Stimulated activated CD8-positive, alpha-beta memory T cell treated with anti-CD3 and anti-CD28 coated beads, Interleukin-7, amount 100 ng/mL, for 4 hours (primary cell): ENCODE measurements around the gene NAT14.

Experiments
- DNase-seq, 2 donors: peaks; one replicate each; pipeline ENCODE4 v3.0.0-alpha.2; 2020; ENCODE audit warnings: low read depth in 2 of 2

NAT14 gene

DNA sequence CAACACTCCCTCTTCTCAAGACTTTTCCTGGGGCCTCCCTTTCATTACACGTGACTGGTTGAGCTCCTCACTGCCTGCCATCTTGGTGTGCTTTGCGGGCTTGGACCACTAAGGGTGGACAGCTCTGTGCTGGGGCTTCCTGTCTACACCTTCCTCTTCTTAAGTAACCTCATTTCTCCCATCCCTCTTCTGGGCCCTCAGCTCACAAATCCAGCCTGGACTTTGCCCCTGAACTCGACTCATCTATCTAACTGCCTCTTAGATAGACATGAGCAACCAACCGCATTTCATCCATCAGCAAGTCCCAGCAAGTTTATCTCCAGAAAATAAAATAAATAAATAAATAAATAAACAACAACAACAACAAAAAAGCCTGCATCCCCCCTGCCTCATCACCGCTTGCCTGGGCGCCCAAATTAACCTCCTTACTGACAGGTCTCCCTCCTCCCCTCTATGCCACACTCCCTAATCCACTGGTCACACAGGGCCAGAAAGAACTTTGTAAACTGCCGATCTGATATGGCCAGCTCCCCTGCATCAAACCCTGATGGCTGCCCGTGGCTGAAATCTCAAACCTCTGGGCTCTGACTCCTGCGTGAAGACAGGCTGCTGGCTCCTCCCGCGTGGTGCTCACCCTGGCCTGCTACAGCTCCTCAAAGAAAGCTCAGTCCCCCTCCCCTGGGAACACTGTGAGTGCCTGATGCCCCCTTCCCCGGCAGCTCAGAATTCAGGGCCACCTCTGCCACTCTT, 31.3 kb upstream of the NAT14 start:
- DNase-seq: no peak

DNA sequence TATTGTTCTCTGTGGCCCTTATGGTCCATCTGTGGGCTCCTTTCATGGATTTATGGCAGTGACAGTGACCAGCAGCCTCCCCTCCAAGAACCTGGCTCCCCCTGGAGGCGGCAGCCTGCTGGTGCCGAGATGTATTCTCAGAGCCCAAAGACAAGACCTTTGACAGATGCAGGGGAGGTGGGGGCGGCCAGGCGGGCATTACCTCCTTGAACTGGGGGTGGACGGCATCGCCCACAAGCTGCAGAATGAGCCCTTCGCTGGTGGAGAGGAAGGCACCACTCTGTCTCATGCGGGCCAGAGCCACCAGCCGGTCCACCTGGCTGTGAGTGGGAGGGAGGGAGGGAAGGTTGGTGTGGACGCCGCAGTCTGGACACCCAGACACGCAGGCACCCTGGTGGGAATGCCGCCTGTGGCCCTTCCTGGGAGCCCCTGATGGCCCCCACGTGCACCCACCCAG, 30.2 kb upstream of the NAT14 start:
- DNase-seq: no peak

DNA sequence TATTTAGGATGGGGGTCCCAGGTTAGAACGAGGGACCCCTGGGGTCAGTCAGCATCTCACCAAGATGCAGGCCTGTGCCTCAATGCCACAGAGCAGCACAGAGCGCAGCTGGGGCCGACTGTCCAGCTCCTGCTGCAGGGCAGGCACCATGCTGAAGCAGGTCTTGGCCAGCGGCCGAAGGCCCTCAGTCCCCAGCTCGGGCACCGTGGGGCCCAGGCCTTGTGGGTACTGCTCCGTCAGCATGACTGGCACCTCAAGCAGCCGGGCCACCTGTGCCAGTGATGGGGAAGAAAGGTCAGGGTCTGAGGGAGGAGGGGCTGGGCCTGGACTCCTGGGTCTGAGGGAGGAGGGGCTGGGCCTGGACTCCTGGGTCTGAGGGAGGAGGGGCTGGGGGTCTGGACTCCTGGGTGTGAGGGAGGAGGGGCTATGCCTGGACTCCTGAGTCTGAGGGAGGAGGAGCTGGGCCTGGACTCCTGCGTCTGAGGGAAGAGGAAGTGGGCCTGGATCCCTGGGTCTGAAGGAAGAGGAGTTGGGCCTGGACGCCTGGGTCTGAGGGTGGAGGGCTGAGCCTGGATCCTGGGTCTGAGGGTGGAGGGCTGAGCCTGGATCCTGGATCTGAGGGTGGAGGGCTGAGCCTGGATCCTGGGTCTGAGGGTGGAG, 29.3 kb upstream of the NAT14 start:
- no peak for DNase-seq

DNA sequence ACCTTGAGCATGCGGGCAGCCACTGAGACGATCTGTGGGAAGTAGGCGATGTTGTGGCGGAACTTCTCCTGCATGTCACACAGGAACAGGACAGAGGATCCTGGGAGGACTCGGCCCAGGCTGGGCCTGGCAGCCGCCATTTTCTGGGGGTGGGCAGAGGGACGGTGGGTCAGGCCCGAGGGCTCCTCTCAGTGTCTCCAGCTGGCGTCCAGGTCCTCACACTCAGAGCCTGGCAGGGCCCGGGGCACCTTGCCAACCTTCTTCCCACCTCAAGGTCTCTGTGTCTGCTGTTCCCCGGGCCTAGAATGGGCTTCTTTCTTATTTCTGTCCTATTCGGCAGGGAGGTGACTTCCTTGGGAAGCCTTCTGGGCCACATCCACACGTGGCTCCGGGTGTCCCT, 28.6 kb upstream of the NAT14 start:
- DNase-seq: no peak

DNA sequence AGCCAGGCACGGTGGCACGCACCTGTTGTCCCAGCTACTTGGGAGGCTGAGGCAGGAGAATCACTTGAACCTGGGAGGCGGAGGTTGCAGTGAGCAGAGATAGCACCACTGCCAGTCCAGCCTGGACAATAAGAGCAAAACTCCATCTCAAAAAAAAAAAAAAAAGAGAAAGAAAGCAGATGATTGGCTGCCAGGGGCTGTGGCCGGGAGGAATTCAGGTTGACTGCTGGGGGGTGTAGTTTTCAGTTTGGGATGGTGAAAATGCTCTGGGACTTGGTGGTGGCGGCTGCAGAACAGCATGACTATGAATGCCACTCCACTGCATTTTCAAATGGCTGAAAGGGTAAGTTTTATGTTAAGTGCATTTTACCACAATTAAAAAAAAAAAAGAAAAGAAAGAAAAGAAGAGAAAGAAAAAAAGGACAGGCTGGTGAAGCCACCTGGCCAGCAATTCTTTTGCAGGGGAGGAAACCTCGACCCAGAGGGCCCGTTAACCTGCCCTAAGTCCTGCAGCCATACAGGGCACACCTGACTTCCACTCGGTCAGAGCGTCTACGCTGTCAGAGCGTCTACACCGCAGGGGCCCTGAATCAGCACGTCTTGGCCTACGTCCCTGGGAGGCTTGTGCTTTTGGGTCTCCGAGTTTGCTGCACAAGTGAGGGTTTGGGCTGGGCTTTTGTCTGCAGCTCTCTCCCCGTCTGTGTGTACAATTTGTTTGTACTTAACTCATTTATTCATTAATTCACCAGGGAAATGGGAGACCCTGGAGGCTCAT, 27.1 kb upstream of the NAT14 start:
- no peak for DNase-seq

DNA sequence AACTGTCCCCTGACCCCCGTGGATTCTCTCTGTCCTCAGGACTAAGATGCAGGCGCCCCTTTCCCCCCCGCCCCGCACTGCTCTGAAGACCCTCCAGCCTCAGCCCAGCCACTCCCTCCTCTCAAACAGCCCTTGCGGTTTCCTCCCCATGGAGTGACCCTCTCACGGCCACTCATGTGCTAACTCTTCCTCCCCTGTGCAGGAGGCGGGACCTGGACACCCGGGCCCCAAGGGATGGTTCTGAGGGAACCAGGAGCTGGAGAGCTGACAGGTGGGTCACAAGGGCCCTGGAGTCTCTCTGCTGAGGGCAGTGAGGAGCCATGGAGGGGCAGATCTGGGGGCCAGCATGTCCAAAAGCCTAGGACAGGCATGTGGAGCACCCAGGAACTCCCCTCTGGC, 25.4 kb upstream of the NAT14 start:
- DNase-seq: no peak

DNA sequence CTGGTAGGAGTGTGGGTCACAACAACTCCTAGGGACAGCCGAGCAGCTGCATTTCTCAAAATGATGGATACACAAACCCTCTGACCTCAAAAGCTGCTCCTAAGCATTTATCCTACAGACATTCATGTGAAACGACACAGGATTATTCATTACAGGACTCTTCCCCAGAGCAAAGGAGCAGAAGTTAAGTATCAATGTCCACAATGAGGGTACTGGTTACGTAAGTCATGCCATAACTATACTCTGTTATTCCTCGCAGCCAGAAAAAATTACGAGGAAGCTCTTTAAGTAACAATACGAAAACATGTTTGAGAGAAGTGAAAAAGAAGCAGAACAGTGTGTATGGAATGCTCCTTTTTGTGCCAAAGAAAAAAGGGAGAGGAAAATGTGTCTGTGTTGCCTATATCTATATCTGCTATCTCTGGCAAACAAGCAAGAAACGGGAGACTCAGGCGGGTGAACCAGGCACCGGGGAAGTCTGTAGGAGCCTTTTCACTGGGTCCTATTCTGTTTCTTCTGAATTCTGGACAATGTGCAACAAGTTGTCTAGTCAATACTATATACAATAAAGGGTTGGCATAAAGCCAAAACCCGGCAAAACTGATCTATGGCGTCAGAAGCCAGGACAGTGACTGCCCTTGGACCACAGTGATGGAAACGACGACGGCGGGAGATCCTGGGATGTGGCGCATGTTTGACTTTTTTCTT, 24.9 kb upstream of the NAT14 start:
- DNase-seq: no peak

DNA sequence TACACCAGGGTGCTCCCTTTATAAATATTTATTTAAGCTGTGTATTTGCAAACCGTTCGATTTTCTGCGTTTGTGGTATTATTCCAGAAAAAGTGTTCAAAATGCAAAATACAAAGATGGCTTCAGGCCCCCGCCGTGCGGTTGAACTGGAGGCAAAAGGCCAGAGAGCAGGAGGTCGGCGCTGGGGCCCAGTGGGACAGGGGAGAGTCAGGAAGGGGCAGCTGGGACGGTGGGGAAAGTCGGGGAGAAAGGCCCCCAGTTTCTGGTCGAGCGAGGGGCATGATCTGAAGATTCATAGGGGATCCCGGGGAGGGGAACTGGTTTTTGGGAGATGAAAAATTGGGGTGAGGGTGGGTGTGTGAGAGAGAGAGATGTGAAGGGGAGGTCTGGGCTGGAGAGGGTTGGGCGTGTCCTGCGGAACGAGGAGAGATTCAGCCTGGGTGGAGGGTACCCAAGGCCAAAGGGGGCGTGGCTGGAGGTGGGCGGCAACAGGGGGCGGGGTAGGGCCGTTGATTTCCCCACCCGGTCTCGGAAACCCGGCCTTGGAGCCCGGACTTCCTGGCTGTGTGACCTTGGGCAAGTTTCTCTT, 24.2 kb upstream of the NAT14 start:
- peak in 1 of 2 donors; percentile 24 for DNase-seq

DNA sequence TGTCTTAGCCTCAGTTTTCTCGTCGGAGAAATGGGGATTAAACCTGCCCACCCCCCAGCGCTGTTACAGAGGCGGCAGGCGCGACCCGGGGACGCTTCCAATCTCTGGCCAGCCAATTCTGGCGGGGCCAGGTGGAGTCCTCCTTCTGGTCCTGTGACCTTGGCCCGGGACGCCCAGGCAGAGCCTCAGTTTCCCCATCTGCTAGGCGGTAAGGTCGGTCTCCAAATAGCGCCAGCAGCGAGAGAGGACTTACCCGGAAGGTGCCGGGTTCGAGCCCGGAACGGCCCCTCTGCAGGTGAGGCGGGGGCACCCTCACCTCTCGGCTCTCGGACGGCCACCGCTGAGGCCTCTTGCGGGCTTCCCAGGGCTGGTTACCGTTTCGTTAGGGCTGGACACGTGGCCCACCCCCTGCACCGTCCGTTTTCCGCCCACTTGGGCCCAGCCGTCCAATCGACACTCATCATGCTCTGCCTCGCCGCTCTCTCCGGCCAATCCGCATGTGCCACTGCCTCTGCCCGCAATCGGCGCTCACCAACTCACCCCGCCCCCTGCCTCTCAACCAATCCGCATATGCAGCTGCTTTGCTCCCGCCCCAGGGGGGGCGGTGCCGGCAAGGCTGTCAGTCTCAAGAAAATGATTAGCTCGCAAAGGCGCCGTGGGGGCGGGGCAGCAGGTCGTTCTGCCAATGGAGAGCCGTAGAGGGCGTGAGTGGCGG, 23.6 kb upstream of the NAT14 start, which contains the start of gene ISOC2:
Gene ISOC2 (minus strand): TSS at position 384 of the 715 bp plus-strand sequence. CDS start 5,156 bp downstream, outside the sequence.
- peak; percentile 100 for DNase-seq

DNA sequence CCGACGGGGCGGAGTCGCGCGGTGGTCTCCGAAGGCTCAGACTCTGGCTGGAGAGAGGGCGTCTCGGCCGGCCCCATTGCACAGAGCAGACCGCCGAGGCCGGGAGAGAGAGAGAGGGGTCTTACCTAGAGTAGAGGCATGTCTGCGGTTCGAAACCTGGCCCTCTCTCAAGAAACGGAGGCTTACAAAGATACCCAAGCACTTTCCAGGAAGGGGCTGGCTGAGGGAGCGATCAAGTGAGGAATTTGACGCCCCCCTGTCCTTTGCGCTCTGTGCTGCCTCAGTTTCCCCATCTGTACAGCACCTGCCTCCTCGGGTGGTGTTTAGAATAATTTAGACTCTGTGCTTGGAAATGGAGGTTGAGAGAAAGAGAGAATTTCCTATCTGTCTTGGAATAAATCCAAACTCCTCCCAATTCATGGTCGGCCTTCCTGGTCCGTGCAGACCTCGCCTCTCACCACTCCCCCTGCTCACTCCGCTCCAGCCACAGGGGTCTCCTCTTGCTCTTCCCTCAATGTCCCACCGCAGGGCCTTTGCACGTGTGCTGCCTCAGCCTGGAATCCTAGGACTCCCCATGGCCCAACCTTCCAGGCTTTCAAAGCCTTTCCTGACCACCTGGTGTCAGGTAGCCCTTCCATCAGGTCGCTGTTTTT, 22.9 kb upstream of the NAT14 start:
- no peak for DNase-seq

DNA sequence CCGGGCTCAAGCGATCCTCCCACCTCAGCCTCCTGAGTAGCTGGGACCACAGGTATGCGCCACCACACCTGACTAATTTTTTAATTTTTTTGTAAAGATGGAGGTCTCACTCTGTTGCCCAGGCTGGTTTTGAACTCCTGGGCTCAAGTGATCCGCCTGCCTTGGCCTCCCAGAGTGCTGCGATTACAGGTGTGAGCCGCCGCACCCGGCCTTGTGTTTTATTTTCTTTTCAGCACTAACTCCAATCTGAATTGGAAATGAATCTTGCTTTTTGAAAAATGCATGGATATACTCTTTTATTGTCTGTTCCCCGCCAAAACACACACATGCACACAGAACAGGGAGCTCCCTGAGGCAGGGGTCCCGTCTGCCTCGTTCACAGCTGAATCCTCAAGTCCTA, 22.3 kb upstream of the NAT14 start:
- DNase-seq: no peak

DNA sequence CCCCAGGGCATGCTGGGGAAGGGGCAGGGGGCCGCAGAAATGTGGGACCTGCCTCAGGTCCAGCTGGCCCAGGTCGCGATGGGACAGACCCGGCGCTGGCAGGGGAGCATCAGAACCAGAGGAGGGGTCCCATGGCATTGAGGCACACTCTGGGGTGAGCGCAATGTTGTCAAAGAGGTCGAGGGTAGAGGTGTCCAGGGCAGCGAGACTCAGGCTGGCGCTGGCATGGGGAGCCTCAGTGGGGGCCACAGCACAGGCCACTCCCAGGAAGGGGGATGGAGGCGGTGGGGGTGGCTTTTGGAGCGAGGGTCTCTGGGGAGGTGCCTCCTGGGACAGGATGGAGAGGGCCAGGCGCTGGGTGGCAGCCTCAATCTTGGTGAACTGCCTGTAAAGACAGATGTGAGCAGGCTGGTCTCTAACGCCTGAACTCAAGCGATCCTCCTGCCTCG, 21.4 kb upstream of the NAT14 start:
- DNase-seq: no peak

DNA sequence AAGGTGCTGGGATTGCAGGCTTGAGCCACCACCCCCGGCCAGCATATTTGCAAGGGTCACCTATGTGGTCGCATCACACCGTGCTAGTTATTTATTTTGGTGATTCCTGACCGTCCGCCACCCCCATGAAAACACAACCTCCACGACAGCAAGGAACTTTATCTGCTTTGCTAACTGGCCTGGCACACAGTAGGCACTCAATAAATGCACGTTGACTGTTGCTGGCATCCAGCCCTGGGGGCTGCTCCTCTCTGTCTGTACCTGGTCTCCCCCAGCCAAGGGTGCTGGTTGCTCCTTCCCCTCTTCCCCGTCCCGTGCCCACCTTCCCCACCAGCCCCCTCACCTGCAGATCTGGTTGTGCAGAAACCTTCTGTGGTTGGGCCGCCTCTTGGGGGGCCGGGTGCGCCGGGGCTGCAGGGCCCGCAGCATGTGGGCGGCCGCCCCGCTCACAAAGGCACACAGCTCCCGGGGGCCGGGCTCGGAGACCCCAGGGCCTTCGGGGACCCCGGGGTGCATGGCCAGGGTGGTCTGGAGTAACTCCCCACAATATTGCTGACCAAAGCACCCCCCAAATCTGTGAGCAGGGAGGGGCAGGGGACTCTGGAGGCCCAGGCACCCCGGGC, 20.8 kb upstream of the NAT14 start:
- DNase-seq: no peak

DNA sequence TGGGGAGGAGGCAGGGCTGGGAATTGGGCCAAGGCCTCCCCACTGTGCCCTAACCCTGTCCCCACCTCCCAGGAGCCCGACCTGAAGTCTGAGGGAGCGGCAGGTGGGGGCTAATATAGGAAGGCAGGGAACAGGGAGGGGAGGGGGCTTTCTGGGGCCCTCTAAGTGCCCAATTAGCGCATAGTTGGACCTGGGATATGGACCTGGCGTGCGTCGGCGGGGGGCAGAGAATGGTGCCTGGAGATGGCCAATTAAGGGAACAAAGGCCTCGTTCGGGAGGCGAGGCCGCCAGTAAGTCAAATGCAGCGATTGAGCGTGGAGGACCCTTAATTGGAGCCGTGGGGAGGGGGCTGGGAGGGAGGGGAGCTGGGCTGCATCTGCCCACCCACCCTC, 20.3 kb upstream of the NAT14 start, which contains the start of gene C19orf85:
Gene C19orf85 (minus strand): TSS at position 90 of the 393 bp plus-strand sequence. CDS start 197 bp downstream, outside the sequence.
- DNase-seq: no peak

DNA sequence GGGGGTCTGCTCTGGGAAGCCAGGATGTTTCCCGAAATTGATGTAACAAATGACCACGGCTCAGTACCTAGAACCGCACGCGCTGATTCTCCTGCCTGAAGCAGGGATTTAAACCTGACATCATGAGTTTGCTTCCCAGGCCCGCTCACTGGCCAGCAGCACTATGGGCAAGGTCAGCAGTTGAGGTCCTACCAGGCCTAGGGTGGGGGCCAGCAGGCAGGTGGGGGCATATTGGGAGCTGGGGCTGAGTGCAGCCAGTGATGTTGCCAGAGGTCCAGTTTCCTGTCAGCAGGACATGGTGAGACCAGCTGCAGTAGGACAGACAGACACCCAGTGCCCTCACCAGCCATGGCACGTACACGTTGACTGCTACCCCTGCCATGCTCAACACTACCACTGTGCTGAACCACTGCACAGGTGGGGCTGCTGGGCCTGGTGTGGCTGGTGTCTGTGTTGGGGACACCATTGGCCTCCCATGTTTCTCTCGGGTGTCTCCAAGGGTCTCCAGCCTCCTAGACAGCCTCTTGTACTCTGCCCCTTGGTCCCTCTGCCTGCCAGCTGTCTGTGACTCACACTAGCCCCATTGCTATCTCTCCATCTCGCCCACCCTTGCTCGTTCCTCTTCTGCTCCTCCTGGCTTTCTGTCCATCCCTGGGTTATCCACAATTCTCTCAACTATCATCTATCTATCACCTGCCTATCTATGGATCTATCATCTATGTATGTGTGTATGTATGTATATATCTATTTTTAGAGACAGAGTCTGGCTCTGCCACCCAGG, 19.3 kb upstream of the NAT14 start:
- DNase-seq: no peak

DNA sequence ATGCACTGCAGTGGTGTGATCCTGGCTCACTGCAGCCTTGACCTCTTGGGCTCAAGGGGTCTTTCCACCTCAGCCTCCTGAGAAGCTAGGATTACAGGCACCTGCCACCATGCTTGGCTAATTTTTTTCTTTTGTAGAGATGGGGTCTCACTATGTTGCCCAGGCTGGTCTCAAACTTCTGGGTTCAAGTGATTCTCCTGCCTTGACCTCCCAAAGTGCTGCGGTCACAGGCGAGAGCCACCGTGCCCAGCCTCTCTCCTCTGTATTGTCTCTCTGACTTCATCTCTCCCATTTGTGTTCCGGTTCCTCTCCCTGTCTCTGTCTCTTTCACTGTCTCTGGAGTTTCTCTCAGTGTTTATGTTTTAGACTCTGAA, 18.8 kb upstream of the NAT14 start:
- DNase-seq: no peak

DNA sequence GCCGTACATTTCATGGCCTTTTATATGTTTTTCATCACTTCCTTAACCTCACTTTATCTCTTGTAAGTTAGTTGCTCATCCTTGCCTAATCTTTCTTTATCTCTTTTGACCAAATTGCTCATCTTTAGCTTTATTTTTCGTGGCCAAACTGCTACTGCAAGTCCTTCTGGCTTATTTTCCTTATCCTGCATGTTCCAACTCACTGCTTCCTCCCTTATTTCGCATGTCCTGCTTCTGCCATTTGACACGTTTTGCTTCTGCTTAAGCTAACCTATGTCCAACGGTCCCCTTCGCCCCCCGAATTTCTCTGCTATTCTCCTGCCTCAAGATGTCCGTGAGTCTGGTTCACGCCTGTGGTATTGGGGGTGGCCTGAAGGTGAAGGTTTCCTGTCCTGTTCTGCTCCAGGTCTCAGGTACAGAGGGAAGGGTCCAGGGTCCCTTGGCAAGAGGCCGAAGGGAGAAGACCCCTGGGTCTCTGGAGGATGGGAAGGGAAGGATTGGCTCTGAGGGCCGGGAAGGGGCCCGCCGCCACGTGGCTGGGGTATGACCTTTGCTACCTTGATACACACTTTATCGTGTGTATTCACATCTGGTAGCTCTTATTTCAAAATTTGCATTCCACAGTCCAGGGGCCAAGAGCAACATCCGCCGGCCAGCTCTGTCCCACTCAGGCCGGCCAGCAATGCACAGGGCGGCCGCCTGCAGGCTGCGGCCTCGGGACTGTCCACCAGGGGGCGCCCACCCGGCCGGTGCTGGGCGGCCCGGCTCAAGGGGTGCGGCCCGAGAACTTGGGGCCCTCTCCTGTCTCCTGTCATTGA, 17.5 kb upstream of the NAT14 start:
- peak in 1 of 2 donors; percentile 40 for DNase-seq

DNA sequence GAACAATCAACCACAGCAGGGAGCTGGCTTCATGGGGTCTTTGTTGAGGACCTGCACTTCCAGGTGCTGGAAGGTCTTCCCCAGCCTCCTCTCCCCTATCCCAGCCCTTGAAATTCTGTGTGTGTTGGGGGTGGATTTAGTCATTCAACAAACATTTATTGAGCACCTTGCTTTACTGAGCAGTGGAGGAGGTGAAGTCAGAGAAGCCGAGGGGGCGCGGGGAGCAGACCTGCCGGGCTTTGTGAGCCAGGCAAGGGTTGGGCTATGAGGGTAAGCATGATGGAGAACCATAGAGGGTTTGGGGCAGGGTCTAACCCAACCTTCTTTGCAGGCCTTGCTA, 17.0 kb upstream of the NAT14 start:
- DNase-seq: no peak
